Measurements from ENCODE around the gene SULT1C3.
"Not testable (repeated sequence)": the region's sequence is repeated elsewhere in the genome, so short reads cannot be mapped to it uniquely, and the experiment has no call there.

The SULT1C3 gene

DNA sequence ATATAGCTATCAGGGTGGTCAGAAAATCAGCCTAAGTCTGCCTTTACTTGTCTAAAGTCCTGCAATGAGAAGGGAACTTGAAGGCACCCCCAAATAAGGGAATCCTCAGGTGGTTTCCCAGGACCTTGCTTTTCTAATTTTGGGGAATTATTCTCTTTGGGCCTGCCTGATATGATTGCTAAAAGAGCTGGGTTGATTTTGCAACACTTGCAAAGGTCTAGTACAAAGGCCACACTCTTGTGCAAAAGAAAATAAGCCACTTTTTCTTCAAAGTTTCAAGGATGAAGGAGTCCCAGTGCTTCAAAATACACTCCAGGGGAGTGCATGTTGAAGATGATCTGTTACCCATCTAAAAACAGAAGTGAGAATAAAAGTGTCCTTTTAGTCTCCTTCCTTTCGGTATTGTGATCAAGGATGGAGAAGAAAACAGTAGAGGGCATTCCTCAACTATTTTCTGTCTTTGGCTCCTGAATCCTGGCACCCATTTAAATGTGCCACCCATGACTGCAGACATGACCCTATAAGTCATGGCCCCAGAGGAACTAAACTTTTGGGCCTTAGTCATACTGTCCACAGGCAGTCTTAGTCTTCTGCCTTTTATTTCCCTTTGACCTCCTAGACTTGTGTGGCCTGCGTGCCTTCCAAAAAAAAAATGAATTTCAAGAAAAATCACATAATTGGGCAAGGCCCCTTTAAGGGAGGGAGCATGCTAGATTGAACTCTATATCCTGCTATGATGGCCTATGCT lies 5.1 kb downstream of the SULT1C3 start:
- DNase-seq (ENCODE audit: low read depth, low spot score): no peak

DNA sequence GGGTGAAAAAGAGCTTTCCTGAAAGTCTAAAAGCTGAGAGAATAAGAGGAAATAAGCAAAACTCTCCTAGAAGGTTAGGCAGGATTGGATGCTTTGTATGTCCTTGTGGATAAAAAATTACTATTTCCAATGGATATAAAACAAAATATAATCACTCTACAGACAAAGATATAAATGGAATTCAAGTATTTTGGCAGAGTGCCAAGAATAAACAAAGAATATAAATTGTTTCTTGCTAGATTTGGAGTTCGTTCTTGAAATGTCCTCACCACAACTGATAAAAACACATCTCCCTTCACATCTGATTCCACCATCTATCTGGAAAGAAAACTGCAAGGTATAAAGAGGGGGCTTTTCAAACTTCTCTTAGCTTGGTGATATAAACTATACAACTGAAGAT lies 13.3 kb downstream of the SULT1C3 start:
- DNase-seq (ENCODE audit: low read depth, low spot score): no peak

DNA sequence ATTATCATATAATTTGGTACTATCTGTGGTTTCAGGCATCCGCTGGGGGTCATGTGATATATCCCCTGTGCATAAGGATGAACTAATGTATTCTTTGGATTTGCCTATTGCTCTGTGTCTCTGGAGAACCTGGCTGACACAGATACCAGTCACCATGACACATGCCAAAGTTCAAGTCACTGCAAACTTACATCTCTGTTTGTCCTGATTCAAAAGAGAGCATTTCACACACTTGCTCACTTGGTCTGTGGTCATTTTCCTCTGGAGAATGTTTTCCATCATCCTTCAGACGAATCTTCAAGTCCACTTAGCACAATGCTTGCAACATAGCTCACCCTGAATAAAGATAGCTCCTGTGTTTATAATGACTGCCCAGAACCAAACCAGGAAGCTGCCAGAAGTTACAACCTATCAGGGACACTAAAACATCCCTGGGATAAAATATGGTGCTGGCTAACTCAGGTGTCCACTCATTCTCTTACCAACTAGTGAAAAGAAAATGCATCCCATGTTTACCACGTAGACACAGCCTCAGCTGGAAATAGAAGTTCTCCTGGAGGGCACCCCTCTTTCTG lies 18.1 kb downstream of the SULT1C3 start:
- no peak for DNase-seq (ENCODE audit: low read depth, low spot score)

GRCh38 chr2:108260773-108261172 lies 21.0 kb downstream of the SULT1C3 start:
- DNase-seq (ENCODE audit: low read depth, low spot score): no peak

DNA sequence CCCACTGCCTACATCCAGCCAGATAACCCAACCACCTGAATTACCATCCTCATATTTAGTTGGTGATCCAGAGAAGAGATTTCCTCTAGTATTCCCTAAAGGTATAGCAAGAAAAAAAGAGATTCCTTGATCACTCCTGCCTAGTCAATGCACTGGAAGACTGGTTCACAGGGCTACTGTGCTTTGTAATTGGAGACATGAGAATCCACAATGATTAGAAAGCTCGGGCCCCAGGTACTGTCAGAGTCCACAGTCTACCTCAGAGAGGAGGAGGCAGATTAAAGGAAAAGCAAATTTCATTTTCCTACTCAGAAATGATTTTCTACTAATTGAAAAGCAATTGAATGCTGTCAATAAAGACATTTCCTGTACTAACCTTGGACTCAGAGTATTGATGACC lies 22.3 kb downstream of the SULT1C3 start:
- DNase-seq (ENCODE audit: low read depth, low spot score): no peak

DNA sequence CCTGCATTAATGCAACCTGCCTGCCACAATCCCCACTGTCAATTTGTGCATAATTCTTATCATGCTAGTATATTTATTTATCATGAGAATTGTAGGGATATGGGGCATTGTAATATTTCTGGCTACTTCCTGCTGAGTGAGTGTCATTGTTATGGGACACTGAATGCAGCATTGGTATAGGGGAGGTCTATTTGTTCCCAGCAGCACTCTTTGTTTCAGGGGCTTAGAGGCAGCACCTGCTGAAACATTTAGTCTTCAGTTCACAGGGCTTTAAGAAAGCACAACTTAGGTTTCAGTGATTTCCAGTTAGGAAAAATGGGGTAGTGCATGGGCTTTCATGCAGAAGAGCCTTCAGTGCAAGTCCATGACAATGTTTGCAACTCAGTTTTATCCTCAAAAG lies 23.6 kb downstream of the SULT1C3 start:
- no peak for DNase-seq (ENCODE audit: low read depth, low spot score)

DNA sequence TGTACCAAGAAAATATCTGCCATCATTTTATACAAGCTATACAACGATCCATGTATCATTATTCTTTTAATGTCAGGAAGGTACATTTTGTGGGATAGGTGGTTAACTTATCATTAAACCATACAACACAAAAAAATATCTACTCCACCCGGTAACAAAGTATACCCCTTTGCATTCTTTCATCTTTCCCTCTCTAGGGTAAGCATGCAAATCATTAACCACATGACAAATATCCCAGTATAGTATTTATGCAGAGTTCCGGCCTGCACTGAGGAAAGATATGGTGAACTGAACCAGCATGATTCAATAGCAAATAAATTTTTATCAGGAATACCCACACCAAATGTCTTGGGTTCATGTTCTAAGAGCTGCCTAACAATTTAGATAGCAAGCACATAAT lies 26.4 kb downstream of the SULT1C3 start:
- no peak for DNase-seq (ENCODE audit: low read depth, low spot score)

DNA sequence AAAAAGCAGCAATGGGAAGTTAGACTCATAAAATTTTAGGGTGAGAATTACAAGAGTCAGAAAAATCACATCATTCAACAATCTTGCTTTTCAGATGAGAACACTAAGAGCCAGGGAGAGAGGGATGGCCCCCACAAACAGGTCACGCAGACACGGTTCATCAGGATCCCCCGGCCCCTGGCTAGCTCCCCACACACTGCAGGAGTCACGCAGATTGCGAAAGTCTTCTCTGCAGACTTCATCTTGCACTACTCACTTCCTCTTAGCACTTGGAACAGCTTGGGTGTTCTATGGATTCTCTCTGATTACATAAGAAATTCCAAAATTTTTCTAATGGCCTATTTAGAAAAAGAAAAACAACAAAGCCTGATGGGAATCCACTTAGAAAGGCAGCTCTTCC lies 27.3 kb downstream of the SULT1C3 start:
- DNase-seq (ENCODE audit: low read depth, low spot score): no peak

- DNase-seq (ENCODE audit: low read depth, low spot score): no peak
Observed at GRCh38 chr2:108268001-108268400, 28.2 kb downstream of the SULT1C3 start.

DNA sequence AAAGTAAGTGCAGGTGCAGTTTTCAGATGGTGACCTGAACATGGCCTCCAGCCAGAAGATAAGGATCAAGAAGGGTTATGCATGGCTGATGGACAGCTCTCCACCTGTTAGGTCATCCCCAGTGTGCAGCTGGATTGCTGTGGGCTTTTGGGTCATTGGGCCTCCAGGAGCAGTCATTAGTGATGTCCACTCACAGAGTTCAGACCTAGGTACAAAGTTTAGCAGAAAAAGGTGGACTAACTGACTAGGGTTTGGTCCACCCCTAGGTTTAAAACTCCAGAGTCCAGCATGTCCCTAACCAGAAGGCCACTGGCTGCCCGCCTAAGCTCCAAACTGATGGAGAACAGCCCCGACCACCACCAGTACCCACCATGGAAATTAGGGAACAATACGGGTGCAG lies 30.6 kb downstream of the SULT1C3 start:
- no peak for DNase-seq (ENCODE audit: low read depth, low spot score)

DNA sequence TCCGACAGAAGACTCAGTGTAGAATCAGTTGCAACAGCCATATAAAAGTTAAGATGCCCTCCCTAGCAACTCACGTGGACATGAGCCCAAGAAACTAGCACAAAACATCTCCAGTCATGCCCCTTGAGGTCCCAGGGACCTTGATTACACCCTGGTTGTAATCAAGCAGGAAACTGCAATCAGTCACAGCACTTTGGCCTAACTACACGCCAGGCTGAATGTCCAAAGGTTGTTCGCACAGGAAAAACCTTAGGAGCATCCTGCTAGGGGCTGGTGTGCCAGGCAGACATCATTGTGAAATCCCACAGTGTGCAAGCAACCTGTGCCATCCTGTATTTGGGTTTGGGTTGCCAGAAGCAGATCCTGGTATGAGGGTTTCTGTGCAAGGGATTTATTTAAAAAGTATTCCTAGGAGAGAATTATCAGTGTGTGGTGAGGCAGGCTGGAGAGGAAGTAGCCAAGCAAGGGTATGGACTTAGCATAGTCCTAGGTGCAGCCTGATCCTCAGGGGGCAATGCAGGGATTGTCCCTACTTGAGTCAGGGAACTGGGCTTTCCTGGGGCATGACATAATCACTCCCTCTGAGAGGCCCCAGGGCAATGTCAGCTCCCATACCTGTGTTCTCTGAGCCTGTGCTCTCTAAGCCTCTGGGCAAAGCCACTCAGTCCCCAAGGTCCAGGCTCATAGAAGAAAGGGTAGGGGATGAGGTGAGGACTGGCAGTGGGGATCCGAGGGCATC lies 31.2 kb downstream of the SULT1C3 start:
- DNase-seq (ENCODE audit: low read depth, low spot score): no peak

GRCh38 chr2:108271691-108272253 lies 32.0 kb downstream of the SULT1C3 start:
- DNase-seq (ENCODE audit: low read depth, low spot score): no peak

DNA sequence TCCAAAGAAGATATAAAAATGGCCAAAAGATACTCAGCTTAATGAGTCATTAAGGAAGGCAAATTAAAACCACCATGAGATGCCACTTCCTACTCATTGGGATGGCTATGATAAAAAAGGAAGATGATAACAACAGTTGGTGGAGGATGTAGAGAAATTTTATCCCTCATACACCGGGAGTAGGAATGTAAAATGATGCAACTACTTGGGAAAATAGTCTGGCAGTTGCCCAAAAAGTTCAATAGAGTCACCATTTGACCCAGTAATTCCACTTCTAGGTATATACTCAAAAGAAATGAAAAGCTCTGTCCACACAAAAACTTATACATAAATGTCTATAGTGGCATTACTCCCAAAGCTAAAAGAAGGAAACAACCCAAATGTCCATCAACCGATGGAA lies 38.9 kb downstream of the SULT1C3 start:
- no peak for DNase-seq (ENCODE audit: low read depth, low spot score)

DNA sequence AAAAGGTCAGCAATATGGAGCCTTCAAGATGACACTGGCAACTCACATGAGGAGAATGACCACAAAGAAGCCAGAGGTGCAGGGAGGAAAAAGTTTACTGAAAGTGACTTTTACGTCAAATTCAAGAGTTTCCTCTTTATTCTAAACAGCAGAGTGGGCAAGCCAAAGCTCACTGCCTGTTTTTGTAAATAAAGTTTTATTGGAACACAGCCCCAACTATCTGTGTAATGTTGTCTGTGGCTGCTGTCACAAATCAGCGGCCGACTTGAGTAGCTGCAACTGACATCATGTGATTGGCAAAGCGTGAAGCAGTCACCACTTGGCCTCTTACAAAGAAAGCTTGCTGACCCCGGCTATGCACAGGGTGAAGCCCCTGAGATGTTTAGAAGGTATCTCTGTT lies 39.7 kb downstream of the SULT1C3 start:
- DNase-seq (ENCODE audit: low read depth, low spot score): no peak

GRCh38 chr2:108280466-108280865 lies 40.7 kb downstream of the SULT1C3 start:
- no peak for DNase-seq (ENCODE audit: low read depth, low spot score)

DNA sequence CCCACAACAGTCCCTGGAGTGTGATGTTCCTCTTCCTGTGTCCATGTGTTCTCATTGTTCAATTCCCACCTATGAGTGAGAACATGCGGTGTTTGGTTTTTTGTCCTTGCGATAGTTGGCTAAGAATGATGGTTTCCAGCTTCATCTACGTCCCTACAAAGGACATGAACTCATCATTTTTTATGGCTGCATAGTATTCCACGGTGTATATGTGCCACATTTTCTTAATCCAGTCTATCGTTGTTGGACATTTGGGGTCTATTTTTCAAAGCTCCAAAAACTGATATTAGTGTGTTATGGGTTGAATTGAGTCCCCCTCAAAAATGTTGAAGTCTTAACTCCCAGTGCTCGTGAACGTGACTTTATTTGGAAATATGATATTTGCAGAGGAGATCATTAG lies 44.8 kb downstream of the SULT1C3 start:
- DNase-seq (ENCODE audit: low read depth, low spot score): not testable (repeated sequence)

DNA sequence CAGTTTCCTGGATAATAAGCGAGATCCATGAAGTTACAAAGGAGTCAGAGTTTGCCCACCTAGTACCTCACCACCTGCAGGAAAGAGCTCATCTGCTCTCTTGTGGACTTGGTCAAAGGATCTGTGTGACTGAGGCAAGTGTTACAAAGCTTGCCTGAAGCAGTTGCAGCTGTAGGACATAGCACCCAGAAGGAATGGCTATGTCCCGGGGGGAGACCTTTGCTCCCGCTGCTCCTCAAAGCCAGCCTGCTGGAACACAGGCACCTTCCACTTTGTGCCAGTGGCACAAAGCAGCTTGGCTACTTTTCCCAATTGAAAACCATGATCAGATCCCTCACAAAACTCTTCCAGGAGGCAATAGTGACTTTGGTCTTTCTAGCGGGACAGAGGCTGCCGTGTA lies 45.8 kb downstream of the SULT1C3 start:
- DNase-seq (ENCODE audit: low read depth, low spot score): no peak

DNA sequence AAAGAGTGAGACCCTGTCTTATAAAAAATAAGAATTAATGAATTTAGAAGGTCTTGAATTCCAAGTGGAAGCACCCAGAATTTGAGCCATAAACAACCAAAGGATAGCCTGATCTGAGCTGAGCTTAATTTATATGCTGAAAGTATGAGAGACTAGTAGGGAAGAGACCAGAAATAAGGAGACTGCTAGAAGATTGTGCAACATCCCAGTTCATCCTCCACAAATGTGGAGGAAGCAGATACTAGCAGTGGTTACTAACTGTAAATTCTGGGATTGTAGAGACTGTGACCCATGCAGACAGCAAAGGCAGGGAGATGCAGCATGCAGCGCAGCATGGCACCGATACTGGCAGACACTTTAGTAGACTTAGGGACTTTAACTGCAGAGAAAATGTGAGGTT lies 47.4 kb downstream of the SULT1C3 start:
- DNase-seq (ENCODE audit: low read depth, low spot score): no peak

- DNase-seq (ENCODE audit: low read depth, low spot score): peak; percentile 35
Observed at GRCh38 chr2:108288534-108289106, 48.9 kb downstream of the SULT1C3 start, which contains the start of gene SULT1C2. TSS of gene SULT1C2 (plus strand) at chr2:108288895. CDS start at chr2:108293668, 4,773 bp downstream.

DNA sequence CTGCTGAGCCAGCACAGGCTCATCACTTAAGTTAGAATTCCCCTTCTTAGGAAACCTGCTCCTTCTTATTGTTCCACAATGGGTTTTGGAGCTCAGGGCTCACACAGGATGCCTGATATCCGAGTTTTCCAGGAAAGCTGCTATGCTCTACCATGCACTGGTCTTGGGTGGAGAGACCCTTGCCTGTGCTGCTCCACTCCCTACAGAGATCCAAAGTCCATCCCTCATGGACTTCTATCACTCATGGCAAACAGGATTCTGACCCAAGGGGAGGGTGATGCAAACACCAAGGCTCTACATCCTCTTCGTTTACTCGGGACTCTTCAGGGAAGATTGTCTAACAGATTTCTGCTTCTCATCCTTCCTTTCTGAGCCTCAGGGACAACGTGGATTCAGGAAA lies 54.1 kb downstream of the SULT1C3 start:
- no peak for DNase-seq (ENCODE audit: low read depth, low spot score)

- no peak for DNase-seq (ENCODE audit: low read depth, low spot score)
Observed at GRCh38 chr2:108297436-108298141, 57.8 kb downstream of the SULT1C3 start.

GRCh38 chr2:108301558-108301957 lies 61.8 kb downstream of the SULT1C3 start:
- DNase-seq (ENCODE audit: low read depth, low spot score): no peak

Data from iPS DF 19.7 (cell line).